GM19372 (cell line): Measurements from ENCODE around the gene RRN3.
A peak's percentile ranks its signal among the peaks of the same experiment; 100 is the strongest.
"Not testable (repeated sequence)": the region's sequence is repeated elsewhere in the genome, so short reads cannot be mapped to it uniquely, and the experiment has no call there.

ENCODE experiments used
- ATAC-seq: cut with Tn5 transposase; IDR thresholded peaks from one replicate; pipeline ENCODE4 v1.9.1; 2021; ENCODE audit warnings: mild to moderate bottlenecking, low read depth, moderate library complexity; ENCODE audit not compliant: unreplicated experiment

The RRN3 gene

GRCh38 chr16:15093955-15094827, at the start of gene RRN3:
RRN3 (minus strand) TSS chr16:15094272; CDS start chr16:15094233, 39 bp downstream.
- peak; percentile 99 for ATAC-seq

- ATAC-seq = not testable (repeated sequence)
Measured at GRCh38 chr16:15143601-15144091, 49.6 kb upstream of the RRN3 start.

GRCh38 chr16:15142891-15143600, 49.0 kb upstream of the RRN3 start:
- not testable (repeated sequence) for ATAC-seq

GRCh38 chr16:15142107-15142890, 48.2 kb upstream of the RRN3 start:
- ATAC-seq = not testable (repeated sequence)

GRCh38 chr16:15141586-15141985, 47.5 kb upstream of the RRN3 start:
- no peak for ATAC-seq

- ATAC-seq = not testable (repeated sequence)
Measured at GRCh38 chr16:15140444-15141365, 46.6 kb upstream of the RRN3 start.

- ATAC-seq = not testable (repeated sequence)
Measured at GRCh38 chr16:15137514-15137913, 43.4 kb upstream of the RRN3 start.

GRCh38 chr16:15135483-15136360, 41.6 kb upstream of the RRN3 start:
- ATAC-seq = not testable (repeated sequence)

GRCh38 chr16:15134752-15135482, 40.8 kb upstream of the RRN3 start:
- ATAC-seq = not testable (repeated sequence)

- not testable (repeated sequence) for ATAC-seq
Measured at GRCh38 chr16:15133554-15133953, 39.5 kb upstream of the RRN3 start.

GRCh38 chr16:15132719-15133428, 38.8 kb upstream of the RRN3 start:
- not testable (repeated sequence) for ATAC-seq

- not testable (repeated sequence) for ATAC-seq
Measured at GRCh38 chr16:15130943-15131700, 37.0 kb upstream of the RRN3 start.

GRCh38 chr16:15130256-15130932, 36.3 kb upstream of the RRN3 start:
- not testable (repeated sequence) for ATAC-seq

- ATAC-seq = not testable (repeated sequence)
Measured at GRCh38 chr16:15127641-15128425, 33.8 kb upstream of the RRN3 start.

GRCh38 chr16:15100372-15100987, 6.4 kb upstream of the RRN3 start:
- not testable (repeated sequence) for ATAC-seq
